D721Med (cell line): ENCODE data around the gene GRM2.

ENCODE experiments used
- DNase-seq: peaks from one replicate; pipeline ENCODE4 v3.0.0; 2011; ENCODE audit warnings: low spot score; ENCODE audit not compliant: insufficient read length
- FAIRE-seq: peaks from 2 replicates; lab custom pipeline; 2011; peaks lifted over from hg19 to GRCh38; lab: Jason Lieb, UNC
- CTCF ChIP-seq: IDR thresholded peaks from 2 replicates; pipeline ENCODE4 v1.5.1; 2012; ENCODE audit warnings: mild to moderate bottlenecking, control low read depth; ENCODE audit not compliant: insufficient read depth; ENCODE audit errors: missing control alignments

GRM2 gene

DNA sequence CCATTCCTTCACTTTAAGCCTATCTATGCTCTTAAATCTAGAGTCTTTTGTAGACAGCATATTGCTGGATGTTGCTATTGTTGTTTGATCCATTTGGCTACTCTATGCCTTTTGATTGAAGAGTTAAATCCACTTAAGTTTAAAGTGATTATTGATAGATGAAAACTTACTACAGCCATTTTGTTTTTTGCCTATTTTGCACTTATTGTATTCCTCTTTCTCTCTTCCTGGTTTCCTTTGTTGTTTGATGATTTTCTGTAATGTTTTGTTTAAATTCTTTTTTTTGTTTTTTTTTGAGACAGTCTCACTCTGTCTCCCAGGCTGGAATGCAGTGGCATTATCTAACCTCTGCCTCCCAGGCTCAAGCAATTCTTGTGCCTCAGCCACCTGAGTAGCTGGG lies 52.3 kb downstream of the GRM2 start:
- DNase-seq (no peak), FAIRE-seq (no peak)
- TF ChIP-seq CTCF: no peak
